H54 (cell line): ENCODE measurements around the gene TDP1.

Experiments used
- DNase-seq: peaks from one replicate; pipeline ENCODE4 v3.0.0; 2011; ENCODE audit warnings: low spot score, mixed read lengths; ENCODE audit not compliant: insufficient read length
- FAIRE-seq: peaks from 3 replicates; lab custom pipeline; 2011; peaks lifted over from hg19 to GRCh38; lab: Jason Lieb, UNC
- POLR2A ChIP-seq: IDR thresholded peaks from 2 replicates; pipeline ENCODE4 v1.6.1; 2011; ENCODE audit warnings: low read depth, mild to moderate bottlenecking, low read length

The TDP1 gene

GRCh38 chr14:90034156-90034555 is 78.4 kb downstream of the TDP1 start:
- TF ChIP-seq POLR2A, result no peak
- FAIRE-seq (no peak), DNase-seq (no peak)

- DNase-seq (no peak), FAIRE-seq (no peak)
- TF ChIP-seq POLR2A, result no peak
Measured at GRCh38 chr14:90034835-90035525, 79.3 kb downstream of the TDP1 start.

GRCh38 chr14:90039253-90040010 is 83.7 kb downstream of the TDP1 start:
- no peak for TF ChIP-seq POLR2A
- FAIRE-seq, result no peak
- no peak for DNase-seq

- no peak for DNase-seq
- no peak for FAIRE-seq
- no peak for TF ChIP-seq POLR2A
Measured at GRCh38 chr14:90040411-90040810, 84.7 kb downstream of the TDP1 start.

- no peak for FAIRE-seq
- DNase-seq, result no peak
Measured at GRCh38 chr14:90042496-90043252, 86.9 kb downstream of the TDP1 start.

GRCh38 chr14:90045616-90046015 is 89.9 kb downstream of the TDP1 start:
- DNase-seq (no peak), FAIRE-seq (no peak)
- TF ChIP-seq POLR2A, result no peak

More at GRCh38 chr14:90042496-90043252, 86.9 kb downstream of the TDP1 start:
- no peak for TF ChIP-seq POLR2A

GRCh38 chr14:90049390-90049789 is 93.7 kb downstream of the TDP1 start:
- FAIRE-seq (no peak), DNase-seq (no peak)
- no peak for TF ChIP-seq POLR2A

GRCh38 chr14:90050271-90050670 is 94.5 kb downstream of the TDP1 start:
- DNase-seq, result no peak
- FAIRE-seq, result no peak
- no peak for TF ChIP-seq POLR2A

GRCh38 chr14:90053044-90053443 is 97.3 kb downstream of the TDP1 start:
- FAIRE-seq (no peak), DNase-seq (no peak)
- no peak for TF ChIP-seq POLR2A

GRCh38 chr14:90054803-90055202 is 99.1 kb downstream of the TDP1 start:
- FAIRE-seq (no peak), DNase-seq (no peak)
- TF ChIP-seq POLR2A, result no peak

GRCh38 chr14:90056826-90057225 is 101.1 kb downstream of the TDP1 start:
- no peak for FAIRE-seq
- TF ChIP-seq POLR2A, result no peak

GRCh38 chr14:90058876-90059458 is 103.2 kb downstream of the TDP1 start:
- no peak for TF ChIP-seq POLR2A
- DNase-seq (no peak), FAIRE-seq (no peak)

More at GRCh38 chr14:90056826-90057225, 101.1 kb downstream of the TDP1 start:
- DNase-seq, result no peak

- FAIRE-seq (no peak), DNase-seq (no peak)
- no peak for TF ChIP-seq POLR2A
Measured at GRCh38 chr14:90060312-90060964, 104.7 kb downstream of the TDP1 start.
